ENCODE data around the gene MUC6.

Gene MUC6

DNA sequence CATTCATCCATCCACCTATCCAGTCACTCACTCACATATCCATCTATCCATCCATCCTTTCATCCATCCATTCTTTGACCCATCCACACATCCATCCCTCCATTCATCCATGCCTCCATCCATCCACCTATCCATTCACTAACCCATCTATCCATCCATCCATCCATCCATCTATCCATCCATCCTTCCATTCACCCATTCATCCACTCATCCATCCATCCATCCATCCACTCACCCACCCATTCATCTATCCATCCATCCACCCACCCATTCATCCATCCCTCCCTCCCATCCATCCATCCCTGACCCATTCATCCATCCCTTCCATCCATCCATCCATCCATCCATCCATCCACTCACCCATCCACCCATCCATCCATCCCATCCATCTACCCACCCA lies 33.2 kb upstream of the MUC6 start:
- no peak overlapping the region for H3K4me3 ChIP-seq (replicated peaks; ENCODE audit: low read depth, low read length)

DNA sequence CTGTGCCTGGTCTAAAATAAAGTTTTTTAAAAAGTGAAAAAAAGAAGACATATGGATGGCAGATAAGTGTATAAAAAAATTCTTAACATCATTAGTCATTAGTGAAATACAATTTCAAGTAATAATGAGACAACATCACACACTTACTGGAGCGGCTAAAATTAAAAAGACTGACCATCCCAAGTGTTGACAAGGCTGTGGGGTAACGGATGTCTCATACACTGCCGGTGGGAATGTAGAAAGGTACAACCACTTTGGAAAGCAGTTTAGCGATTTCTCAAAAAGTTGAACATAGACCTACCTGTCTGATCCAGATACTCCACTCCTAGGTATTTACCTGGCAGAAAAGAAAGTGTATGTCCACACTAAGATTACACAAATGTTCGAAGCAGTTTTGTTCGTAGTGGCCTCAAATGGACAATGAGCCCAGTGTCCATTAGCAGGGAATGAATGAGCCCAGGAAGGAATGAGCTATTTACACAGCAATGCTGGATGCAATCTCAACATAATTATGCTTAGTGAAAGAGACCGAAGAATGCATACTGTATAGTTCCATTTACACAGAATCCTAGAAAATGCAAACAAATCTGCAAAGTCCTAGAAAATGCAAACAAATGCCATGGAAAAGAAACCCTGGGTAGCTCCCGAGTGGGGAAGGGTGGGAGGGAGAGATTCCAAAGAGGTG lies 31.4 kb upstream of the MUC6 start:
- H3K36me3 ChIP-seq (ENCODE audit: control insufficient read depth, insufficient read depth, low read length), result no peaks in the 10 kb centered on the region
- no peak for DNase-seq (ENCODE audit: extremely low read depth, insufficient read length)
- no peak overlapping the region for H3K4me3 ChIP-seq (replicated peaks; ENCODE audit: low read depth, low read length)
- TF ChIP-seq, protein P1, sequence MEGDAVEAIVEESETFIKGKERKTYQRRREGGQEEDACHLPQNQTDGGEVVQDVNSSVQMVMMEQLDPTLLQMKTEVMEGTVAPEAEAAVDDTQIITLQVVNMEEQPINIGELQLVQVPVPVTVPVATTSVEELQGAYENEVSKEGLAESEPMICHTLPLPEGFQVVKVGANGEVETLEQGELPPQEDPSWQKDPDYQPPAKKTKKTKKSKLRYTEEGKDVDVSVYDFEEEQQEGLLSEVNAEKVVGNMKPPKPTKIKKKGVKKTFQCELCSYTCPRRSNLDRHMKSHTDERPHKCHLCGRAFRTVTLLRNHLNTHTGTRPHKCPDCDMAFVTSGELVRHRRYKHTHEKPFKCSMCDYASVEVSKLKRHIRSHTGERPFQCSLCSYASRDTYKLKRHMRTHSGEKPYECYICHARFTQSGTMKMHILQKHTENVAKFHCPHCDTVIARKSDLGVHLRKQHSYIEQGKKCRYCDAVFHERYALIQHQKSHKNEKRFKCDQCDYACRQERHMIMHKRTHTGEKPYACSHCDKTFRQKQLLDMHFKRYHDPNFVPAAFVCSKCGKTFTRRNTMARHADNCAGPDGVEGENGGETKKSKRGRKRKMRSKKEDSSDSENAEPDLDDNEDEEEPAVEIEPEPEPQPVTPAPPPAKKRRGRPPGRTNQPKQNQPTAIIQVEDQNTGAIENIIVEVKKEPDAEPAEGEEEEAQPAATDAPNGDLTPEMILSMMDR (IDR thresholded peaks at IDR 0.05; ENCODE audit: insufficient read depth, low read length, poor library complexity, severe bottlenecking), result no peak
- H3K27me3 ChIP-seq (replicated peaks; ENCODE audit: control insufficient read depth, insufficient read depth, low read length), result no peaks in the 10 kb centered on the region

More for the DNA sequence above, 33.2 kb upstream of the MUC6 start:
- H3K36me3 ChIP-seq (ENCODE audit: control insufficient read depth, insufficient read depth, low read length), result no peaks in the 10 kb centered on the region
- no peaks in the 10 kb centered on the region for H3K27me3 ChIP-seq (replicated peaks; ENCODE audit: control insufficient read depth, insufficient read depth, low read length)
- no peak for DNase-seq (ENCODE audit: extremely low read depth, insufficient read length)
- TF ChIP-seq, protein P1 (IDR thresholded peaks at IDR 0.05; ENCODE audit: insufficient read depth, low read length, poor library complexity, severe bottlenecking), result no peak

DNA sequence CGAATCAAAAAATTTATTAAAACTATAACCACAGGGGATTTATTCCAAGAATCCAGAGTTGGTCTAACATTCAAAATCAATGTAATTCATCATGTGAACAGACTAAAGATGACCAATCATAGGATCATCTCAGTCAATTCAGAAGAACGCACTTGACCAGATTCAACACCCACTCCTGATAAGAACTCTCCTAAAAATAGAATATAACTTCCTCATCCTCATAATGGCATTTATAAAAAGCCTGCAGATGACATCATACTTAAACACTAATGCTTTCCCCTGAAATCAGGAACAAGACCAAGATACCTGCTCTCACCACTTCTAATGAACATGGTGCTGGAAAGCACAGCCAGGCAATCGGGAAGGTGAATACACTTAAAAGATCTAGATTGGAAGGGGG lies 27.6 kb upstream of the MUC6 start:
- Histone ChIP-seq H3K4me3 (replicated peaks; ENCODE audit: low read depth, low read length) (no peak overlapping the region), H3K27me3 (replicated peaks; ENCODE audit: control insufficient read depth, insufficient read depth, low read length) (no peaks in the 10 kb centered on the region), H3K36me3 (ENCODE audit: control insufficient read depth, insufficient read depth, low read length) (no peaks in the 10 kb centered on the region)
- TF ChIP-seq, protein P1 (IDR thresholded peaks at IDR 0.05; ENCODE audit: insufficient read depth, low read length, poor library complexity, severe bottlenecking), result no peak
- no peak for DNase-seq (ENCODE audit: extremely low read depth, insufficient read length)

DNA sequence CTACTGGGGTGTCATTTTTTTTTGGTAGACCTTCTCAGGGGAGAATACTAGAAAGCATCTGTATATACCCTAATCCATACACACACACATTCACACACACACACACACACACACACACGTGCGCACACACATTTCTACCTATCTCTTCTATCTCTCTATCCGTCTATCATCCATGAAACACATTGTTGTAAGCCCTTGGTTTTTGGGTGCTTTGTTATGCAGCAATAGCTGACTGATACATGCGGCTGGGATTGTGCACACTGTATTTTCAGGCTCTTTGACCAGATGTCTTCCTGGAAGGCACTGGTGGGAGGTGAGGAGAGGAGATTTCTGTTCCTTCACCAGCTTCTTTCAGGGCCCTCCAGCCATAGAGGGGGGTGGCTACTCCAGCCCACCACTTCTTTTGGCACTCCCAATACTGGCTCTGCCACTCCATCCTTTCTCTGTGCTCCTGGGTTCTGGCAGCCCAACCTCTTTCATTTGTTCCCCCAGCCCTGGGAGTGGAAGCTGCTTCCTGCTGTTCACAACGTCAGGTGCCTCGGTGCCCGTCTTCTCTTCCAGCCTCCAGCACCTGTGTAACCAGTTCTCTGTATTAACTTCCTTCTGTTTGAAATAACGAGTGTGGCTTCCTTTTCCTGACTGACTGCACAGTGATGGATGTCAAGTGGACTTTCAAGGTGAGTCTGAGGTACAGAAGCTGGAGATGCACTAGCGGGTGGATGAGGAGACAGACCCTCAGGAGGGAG lies 25.7 kb upstream of the MUC6 start:
- DNase-seq (ENCODE audit: extremely low read depth, insufficient read length), result no peak
- H3K36me3 ChIP-seq (ENCODE audit: control insufficient read depth, insufficient read depth, low read length), result no peaks in the 10 kb centered on the region
- TF ChIP-seq, protein P1 (IDR thresholded peaks at IDR 0.05; ENCODE audit: insufficient read depth, low read length, poor library complexity, severe bottlenecking), result no peak

DNA sequence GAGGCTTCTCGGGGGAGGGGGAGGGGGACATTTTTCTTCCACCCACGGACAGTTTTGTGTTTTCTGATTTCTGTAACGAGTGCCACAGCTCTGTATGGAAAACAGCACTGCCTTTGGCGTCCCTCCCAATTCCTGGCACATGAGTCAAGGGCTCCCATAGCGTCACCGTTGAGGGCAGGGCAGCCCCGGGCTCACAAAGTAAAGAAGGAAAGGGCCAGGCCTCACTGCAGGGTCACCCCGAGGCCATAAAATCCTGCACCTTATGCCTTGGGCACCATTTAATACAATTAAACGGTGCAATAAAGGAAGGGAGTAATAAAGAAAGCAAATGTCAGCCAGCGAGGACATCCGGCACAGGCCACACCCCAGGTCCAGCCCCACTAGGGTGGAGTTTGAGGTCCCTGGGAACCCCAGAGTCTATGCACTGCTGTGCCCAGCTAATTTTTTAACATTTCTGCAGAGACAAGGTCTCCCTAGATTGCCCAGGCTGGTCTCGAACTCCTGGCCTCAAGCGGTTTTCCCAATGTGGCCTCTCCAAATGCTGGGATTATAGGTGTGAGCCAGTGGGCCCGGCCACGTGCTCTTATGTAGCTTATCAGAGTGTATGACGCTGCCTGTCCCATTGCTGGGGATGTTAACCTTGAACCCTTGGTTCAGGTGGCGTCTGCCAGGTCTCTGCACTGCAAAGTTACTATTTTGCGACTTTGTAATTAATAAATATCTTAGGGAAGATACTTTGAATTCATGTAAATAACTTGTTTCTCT lies 24.5 kb upstream of the MUC6 start:
- no peaks in the 10 kb centered on the region for H3K27me3 ChIP-seq (replicated peaks; ENCODE audit: control insufficient read depth, insufficient read depth, low read length)
- no peaks in the 10 kb centered on the region for H3K36me3 ChIP-seq (ENCODE audit: control insufficient read depth, insufficient read depth, low read length)
- TF ChIP-seq, protein P1 (IDR thresholded peaks at IDR 0.05; ENCODE audit: insufficient read depth, low read length, poor library complexity, severe bottlenecking), result no peak
- DNase-seq (ENCODE audit: extremely low read depth, insufficient read length), result no peak
- no peak overlapping the region for H3K4me3 ChIP-seq (replicated peaks; ENCODE audit: low read depth, low read length)

More for the DNA sequence above, 25.7 kb upstream of the MUC6 start:
- Histone ChIP-seq H3K27me3 (replicated peaks; ENCODE audit: control insufficient read depth, insufficient read depth, low read length) (no peaks in the 10 kb centered on the region), H3K4me3 (replicated peaks; ENCODE audit: low read depth, low read length) (no peak overlapping the region)

Data from GM06990 (cell line).